ENCODE results near the gene SPAG9.

The SPAG9 gene

DNA sequence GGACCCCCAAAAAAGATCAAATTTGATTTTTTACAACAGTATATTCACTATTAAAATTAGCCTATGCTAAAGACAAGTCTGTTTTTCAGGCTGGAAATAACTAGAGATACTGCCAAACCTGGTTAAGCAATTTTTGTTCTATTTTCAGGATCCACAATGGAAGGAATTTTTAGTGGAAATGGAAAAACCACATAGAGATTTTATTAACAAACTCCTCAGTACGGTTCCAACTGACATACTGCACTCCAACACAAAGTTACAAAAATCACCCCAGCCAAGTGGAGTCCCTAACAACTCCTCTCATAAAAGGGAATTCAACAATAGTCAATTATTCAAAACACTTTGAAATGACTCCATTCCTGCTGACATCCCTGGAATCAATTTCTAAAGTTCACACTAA lies 152.9 kb downstream of the SPAG9 start:
- TF ChIP-seq, protein P1, sequence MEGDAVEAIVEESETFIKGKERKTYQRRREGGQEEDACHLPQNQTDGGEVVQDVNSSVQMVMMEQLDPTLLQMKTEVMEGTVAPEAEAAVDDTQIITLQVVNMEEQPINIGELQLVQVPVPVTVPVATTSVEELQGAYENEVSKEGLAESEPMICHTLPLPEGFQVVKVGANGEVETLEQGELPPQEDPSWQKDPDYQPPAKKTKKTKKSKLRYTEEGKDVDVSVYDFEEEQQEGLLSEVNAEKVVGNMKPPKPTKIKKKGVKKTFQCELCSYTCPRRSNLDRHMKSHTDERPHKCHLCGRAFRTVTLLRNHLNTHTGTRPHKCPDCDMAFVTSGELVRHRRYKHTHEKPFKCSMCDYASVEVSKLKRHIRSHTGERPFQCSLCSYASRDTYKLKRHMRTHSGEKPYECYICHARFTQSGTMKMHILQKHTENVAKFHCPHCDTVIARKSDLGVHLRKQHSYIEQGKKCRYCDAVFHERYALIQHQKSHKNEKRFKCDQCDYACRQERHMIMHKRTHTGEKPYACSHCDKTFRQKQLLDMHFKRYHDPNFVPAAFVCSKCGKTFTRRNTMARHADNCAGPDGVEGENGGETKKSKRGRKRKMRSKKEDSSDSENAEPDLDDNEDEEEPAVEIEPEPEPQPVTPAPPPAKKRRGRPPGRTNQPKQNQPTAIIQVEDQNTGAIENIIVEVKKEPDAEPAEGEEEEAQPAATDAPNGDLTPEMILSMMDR (IDR thresholded peaks at IDR 0.05): no peak
- TF ChIP-seq ZFX (IDR thresholded peaks at IDR 0.05; ENCODE audit: borderline replicate concordance): no peak
- no peak overlapping the region for H3K27ac ChIP-seq

DNA sequence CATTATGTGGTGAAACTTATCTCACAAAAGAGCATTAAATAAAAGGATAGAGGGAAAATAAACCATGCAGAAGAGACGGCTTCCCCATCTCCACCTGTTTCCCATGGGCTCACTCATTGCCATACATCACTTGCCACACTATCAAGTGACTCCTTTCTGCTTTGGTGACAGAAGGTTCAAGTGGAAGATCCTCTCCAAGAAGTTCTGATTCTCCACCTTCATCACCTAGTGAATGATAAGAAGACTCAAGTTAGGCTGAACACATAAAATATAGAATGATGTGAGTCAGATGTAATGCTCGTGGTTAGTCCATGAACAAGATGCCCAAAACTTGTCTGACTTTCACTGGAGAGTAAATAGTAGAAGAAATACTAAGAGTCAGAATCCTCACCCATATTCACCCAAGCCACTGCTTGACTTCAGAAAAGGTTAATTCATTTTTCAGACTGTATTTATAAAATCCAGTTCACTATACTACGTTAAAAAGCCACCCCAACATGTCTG lies 154.5 kb downstream of the SPAG9 start:
- TF ChIP-seq, protein P1 (IDR thresholded peaks at IDR 0.05): no peak
- TF ChIP-seq ZFX (IDR thresholded peaks at IDR 0.05; ENCODE audit: borderline replicate concordance): no peak

GRCh38 chr17:50963139-50963538 lies 157.5 kb downstream of the SPAG9 start:
- TF ChIP-seq ZFX (IDR thresholded peaks at IDR 0.05; ENCODE audit: borderline replicate concordance): no peak
- TF ChIP-seq, protein P1 (IDR thresholded peaks at IDR 0.05): no peak
- no peak overlapping the region for H3K27ac ChIP-seq

More for the DNA sequence above, 154.5 kb downstream of the SPAG9 start:
- H3K27ac ChIP-seq: no peak overlapping the region

- H3K27ac ChIP-seq: no peak overlapping the region
- TF ChIP-seq, protein P1 (IDR thresholded peaks at IDR 0.05): no peak
- TF ChIP-seq ZFX (IDR thresholded peaks at IDR 0.05; ENCODE audit: borderline replicate concordance): no peak
Measured at GRCh38 chr17:50961282-50962220, 159.1 kb downstream of the SPAG9 start.

DNA sequence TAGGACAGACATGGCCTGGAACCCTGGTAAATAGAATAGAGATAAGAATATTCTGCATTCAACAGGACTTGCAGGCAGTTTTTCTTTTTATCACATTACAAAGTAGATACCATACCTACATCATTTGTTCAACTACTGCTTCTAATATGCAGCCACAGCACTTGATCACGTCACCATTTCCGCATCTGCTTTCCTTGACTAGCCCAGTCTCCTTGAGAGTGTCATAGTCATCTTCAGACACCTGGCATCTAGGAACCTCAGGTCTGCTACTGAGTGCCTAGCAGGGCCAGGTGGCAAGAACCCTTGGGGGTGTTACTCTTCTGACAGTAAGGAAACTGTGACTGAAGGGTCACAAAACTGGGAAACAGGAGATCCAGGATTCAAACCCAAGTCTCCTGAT lies 161.3 kb downstream of the SPAG9 start:
- TF ChIP-seq ZFX (IDR thresholded peaks at IDR 0.05; ENCODE audit: borderline replicate concordance): no peak
- TF ChIP-seq, protein P1 (IDR thresholded peaks at IDR 0.05): no peak
- no peak overlapping the region for H3K27ac ChIP-seq

- no peak overlapping the region for H3K27ac ChIP-seq
- no peak for TF ChIP-seq ZFX (IDR thresholded peaks at IDR 0.05; ENCODE audit: borderline replicate concordance)
- TF ChIP-seq, protein P1 (IDR thresholded peaks at IDR 0.05): no peak
Measured at GRCh38 chr17:50957600-50958575, 162.8 kb downstream of the SPAG9 start.
